Superior temporal gyrus (tissue), 1 donor: ENCODE data around the gene BMS1.
"Not testable (repeated sequence)": the region's sequence is repeated elsewhere in the genome, so short reads cannot be mapped to it uniquely, and the experiment has no call there.

Experiments
- DNase-seq: peaks from one replicate; pipeline ENCODE4 v3.0.0-alpha.2; 2016; ENCODE audit errors: extremely low spot score

BMS1 gene

GRCh38 chr10:42866115-42866995 is 83.8 kb downstream of the BMS1 start:
- DNase-seq, result peak; percentile 74

GRCh38 chr10:42867571-42867970 is 85.0 kb downstream of the BMS1 start:
- no peak for DNase-seq

DNA sequence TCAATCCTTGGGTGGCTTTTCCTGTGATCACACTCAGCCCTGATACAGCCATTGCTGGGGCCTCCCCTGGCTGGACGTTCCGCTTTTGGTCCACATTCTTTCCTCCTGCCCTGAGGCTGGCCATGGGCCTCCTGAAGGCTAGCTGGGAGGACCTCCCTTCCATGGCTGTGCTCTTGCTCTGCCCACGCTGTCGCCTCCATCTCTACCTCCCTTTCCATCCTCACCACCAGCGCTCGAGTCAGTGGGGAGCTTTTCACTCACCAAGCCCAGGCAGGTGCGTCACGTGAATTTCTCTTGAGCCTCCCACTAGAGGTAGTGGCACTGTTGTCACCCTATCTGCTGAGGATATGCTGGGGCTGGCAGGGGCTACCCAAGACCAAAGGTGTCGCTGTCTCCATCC is 85.9 kb downstream of the BMS1 start:
- no peak for DNase-seq

DNA sequence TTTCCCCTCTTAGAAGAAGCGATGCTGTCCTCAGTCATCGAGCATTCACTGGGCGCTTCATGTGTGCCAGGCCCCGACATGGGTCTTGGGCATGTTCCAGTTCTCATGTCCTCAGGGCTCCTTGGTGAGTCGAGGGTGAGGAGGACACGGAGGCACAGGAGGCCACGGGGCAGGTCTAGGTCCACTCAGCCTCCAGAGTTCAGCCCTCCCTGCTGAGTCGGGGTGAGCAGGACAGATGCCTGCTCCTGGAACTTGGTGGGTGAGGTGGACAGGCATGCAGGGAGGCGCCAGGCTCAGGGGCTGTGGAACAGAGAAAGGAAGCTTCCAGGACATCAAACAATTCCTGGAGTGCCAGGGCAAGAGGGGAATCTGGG is 87.4 kb downstream of the BMS1 start:
- no peak for DNase-seq

DNA sequence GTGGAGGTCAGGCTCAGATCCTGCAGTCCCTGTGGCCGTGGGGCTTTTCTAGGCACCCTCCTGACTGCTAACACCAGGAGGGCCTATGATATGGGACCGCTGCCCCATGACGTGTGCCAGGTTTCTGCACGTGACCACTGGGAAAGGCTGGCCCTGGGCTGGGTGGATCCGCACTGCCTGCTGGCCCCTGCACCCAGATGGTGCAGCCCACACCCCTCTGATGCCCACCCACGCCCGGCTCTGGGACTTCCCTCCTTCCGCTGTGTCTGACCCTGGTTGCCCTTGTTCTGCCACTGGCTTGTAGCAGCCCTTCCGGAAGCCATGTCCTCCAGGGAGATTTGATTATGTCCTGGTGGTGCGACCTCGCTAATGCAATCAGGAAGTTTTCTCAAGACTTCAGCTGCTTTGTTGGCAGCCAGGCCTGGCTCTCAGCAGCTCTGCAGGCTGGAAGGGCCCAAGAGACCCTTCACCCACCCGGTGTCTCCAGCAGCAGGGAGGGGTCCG is 88.6 kb downstream of the BMS1 start:
- DNase-seq, result not testable (repeated sequence)

GRCh38 chr10:42871823-42872222 is 89.2 kb downstream of the BMS1 start:
- DNase-seq, result no peak

GRCh38 chr10:42872865-42873435 is 90.4 kb downstream of the BMS1 start:
- no peak for DNase-seq

- DNase-seq, result no peak
Measured at GRCh38 chr10:42874713-42875387, 92.3 kb downstream of the BMS1 start.

DNA sequence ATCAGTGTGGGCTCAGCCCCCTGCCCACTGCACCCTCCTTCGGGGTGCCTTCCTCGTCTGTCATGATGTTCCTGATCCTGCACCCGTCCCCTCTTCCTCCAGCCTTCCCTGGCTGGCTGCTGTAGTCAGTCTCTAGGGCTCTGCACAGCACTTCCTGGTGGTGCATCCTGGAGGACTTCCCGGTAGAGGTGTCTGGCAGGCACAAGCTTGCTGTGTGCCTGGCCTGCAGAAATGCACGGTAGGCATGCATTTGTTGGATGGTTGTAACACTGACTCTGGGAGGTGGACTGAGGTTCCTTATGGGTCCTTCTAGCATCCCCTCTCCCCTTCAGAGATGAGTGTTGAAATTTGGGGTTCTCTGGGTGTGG is 92.8 kb downstream of the BMS1 start:
- DNase-seq, result no peak

DNA sequence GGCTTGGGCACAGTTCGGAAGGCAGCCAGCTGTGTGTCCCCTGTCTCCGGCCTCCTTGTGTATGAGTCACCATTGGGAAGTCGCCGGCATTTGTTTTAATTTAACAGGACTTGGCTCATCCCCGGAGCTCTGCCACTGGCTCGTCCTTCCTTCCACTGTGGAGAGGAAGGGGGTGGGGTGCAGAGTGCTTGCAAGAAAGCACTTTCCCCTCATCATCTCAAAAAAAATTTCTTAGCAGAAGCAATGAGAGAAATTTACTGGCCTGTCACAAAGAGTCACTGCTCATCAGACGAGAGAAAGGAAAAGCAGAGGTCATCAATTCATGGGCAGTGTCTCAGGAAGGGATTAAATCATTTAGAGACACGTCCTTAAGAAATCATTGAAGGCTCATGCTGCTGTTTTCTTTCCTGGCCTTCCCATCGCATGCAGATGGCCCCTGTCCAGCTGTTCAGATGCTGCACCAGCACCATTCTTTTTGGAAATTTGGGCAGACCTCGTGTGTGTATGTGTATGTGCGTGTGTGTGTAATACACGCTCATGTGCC is 93.3 kb downstream of the BMS1 start:
- DNase-seq, result no peak

GRCh38 chr10:42876476-42876875 is 93.9 kb downstream of the BMS1 start:
- no peak for DNase-seq

DNA sequence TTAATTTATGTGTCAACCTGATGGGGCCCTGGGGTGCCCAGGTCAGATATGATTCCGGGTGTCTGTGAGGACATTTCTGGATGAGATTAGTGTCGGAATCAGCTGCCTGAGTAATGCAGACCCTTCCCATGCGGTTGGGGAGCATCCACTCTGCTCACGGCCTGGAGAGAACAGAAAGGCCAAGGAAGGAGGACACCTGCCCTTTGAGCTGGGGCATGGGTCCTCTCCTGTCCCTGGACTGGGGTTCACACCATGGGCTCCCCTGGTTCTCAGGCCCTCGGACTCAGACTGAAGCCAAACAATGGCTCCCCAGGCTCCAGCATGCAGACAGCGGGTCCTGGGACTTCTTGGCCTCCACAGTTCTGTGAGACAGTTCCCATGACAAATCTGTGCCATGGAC is 94.3 kb downstream of the BMS1 start:
- DNase-seq, result no peak

GRCh38 chr10:42877496-42878030 is 95.0 kb downstream of the BMS1 start:
- DNase-seq, result no peak

GRCh38 chr10:42878134-42878820 is 95.7 kb downstream of the BMS1 start:
- DNase-seq, result no peak

DNA sequence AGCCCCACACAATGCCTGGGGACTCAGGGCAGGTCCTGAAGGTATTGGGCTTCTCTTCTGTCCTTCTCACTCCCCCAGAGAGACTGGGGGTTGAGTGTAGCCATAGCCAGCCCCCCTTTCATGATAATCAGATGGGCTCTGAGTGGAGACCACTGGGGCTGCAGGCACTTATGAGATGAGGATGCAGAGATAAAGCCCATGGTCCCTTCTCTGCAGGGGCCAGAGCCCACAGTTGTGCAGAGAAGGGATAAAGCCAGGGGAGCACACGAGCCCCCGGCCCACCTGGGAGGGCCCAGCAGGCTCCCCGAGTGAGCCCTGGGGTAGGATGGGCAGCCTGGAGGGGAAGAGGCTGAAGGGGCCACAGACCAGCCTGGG is 96.2 kb downstream of the BMS1 start:
- DNase-seq, result no peak

DNA sequence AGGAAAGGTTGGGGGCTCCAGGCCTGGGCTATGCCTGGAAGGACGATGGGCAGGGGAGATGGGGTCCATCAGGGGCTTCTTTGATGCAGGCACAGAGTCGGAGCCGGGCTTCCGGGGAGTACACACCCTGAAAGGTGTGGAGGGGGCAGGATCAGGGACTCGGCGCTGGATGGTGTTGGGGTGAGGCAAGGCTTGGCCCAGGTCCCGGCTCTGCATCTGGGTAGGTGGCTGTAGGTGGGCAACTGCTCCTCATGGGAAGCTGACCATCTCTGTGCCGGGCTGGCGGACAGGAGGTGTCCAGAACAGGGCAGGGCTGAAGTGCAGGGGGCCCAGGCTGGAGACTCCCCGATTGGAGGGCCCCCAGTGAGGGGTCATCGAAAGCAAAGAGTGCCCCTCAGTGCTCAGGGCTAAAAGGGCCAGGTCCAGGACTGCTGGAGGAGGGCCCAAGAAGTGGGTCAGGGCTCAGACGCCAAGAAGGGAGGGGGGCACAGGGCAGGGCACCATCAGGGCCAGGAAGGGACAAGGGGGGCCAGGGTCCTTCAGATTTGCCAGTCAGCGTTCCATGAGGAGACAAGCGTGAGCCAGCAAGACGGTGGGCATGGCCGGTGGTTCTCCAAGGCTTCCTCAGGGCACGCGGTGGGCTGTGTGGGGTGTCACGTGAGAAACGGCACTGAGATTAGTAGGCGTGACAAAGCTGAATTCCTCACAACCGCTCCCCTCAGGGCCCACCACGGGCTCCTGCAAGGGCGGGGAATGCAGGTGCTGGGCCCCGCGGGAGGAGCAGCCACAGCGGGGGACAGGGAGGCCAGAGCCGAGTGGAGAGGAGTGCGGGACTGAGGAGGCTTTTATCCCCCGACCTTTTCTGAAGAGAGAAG is 97.0 kb downstream of the BMS1 start:
- no peak for DNase-seq

DNA sequence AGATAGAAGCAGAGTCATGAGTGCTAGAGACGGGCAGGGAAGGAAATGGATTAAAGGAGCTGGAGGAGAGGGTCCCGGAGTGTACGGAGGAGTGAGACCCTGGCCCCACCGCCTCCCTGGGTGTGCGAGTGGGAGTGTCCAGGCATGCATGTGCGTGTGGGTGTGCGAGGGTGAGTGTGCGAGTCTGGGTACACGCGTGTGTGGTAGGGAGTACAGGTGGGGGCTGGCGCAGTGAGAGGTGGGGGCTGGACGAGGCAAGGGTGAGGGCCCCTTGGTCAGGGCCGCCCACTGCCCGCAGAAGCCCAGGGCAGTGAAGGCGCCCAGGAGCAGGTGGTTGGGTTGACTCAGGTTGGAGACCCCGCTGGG is 97.6 kb downstream of the BMS1 start:
- DNase-seq, result no peak

GRCh38 chr10:42882597-42882996 is 100.0 kb downstream of the BMS1 start:
- no peak for DNase-seq
